Natural killer cell treated with Interleukin-12 subunit alpha and Interleukin-12 subunit beta and Interleukin-15 and Interleukin-18, amount 100 ng/mL, for 72 hours (primary cell): Measurements from ENCODE around the gene CTNNA2. TPM values are rescaled to one million over a fixed set of nuclear protein-coding genes. Genes with fewer than 3 reads are reported as not detected.

Experiments
- ATAC-seq, 2 donors: fragments of 150-1000 bp; cut with Tn5 transposase in 1 of 2; sonication (Bioruptor Pico), chemical (Tn5 transposase) in 1 of 2; 2 replicates each; pipeline ENCODE4 v1.10.0; 2021
- DNase-seq: peaks from one replicate; pipeline ENCODE4 v3.0.0; 2022; ENCODE audit warnings: low spot score
- H3K27ac Mint-ChIP-seq, 2 donors: 1 replicate in 1 of 2; 2 replicates in 1 of 2; pipeline ENCODE4 v1.8.0; 2022; ENCODE audit warnings: mixed read lengths in 2 of 2, mild to moderate bottlenecking in 1 of 2, moderate library complexity in 1 of 2
- H3K27me3 Mint-ChIP-seq, 2 donors: 1 replicate in 1 of 2; 2 replicates in 1 of 2; pipeline ENCODE4 v1.8.0; 2022; ENCODE audit warnings: mixed read lengths in 2 of 2
- H3K36me3 Mint-ChIP-seq: one replicate; pipeline ENCODE4 v1.8.0; 2022; ENCODE audit warnings: mixed read lengths
- H3K4me1 Mint-ChIP-seq, 2 donors: 1 replicate in 1 of 2; 2 replicates in 1 of 2; pipeline ENCODE4 v1.8.0; 2022; ENCODE audit warnings: low read depth in 2 of 2, mixed read lengths in 2 of 2, mild to moderate bottlenecking in 1 of 2
- H3K4me3 Mint-ChIP-seq: one replicate; pipeline ENCODE4 v1.8.0; 2022; ENCODE audit warnings: mixed read lengths
- H3K9me3 Mint-ChIP-seq: 2 replicates; pipeline ENCODE4 v1.8.0; 2022; ENCODE audit warnings: mixed read lengths
- total RNA-seq, 2 donors: library from RNA; stranded (reverse); gene quantifications; one replicate each; pipeline ENCODE4 v1.2.3, GENCODE V29; 2022

CTNNA2 gene
- total RNA-seq, 2 donors from 2014 or later: not detected

DNA sequence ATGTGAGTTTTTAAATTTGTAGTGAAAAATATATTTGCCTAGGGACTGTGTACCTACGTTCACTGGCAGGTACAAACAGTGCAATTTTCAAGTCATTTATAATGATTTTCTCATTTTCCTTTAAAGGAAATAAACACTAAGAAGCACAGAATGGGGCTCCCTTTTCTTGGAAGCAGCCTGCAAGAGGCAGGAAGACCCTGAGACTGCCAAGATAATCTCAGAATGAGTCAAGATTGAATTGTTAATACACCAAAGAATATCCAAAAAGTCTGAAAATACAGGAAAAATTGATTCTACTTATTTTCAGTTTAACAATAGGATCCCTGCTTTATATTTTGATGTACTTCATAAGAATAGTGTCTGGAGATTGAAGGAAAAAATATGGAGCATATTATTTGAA is 331.2 kb downstream of the CTNNA2 start:
- H3K9me3 Mint-ChIP-seq: peaks cover 3% of the 10 kb centered on the region
- DNase-seq: no peak
- H3K36me3 Mint-ChIP-seq: no peaks in the 10 kb centered on the region

DNA sequence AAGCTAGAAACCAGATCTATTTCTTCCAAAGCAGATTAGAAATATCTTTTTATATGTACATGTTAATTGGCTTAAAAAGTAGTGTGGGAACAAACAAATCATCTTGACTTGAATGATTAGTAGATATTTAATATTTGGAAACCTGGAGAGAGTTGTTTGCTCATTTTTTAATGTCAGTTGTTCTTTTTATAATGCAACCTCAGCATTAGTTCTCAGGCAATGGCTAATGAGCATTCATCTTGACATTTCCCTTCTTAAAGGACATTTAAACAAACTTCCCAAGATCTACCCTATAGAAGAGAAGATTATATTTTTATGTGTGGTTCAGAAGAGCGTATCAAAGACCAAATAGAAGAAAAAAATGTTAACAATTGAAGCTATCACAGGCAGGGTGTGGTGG is 334.0 kb downstream of the CTNNA2 start:
- no peak overlapping the region for H3K4me3 Mint-ChIP-seq
- H3K9me3 Mint-ChIP-seq: no peaks in the 10 kb centered on the region
- H3K27ac Mint-ChIP-seq: no peak overlapping the region
- no peaks in the 10 kb centered on the region for H3K4me1 Mint-ChIP-seq
- DNase-seq: no peak
- H3K27me3 Mint-ChIP-seq: no peaks in the 10 kb centered on the region
- no peaks in the 10 kb centered on the region for H3K36me3 Mint-ChIP-seq
- no peak for ATAC-seq

More for the DNA sequence above, 331.2 kb downstream of the CTNNA2 start:
- Mint-ChIP-seq H3K27me3 (no peaks in the 10 kb centered on the region), H3K4me3 (no peak overlapping the region), H3K4me1 (no peaks in the 10 kb centered on the region), H3K27ac (no peak overlapping the region)
- no peak for ATAC-seq

GRCh38 chr2:79849241-79849640 is 336.4 kb downstream of the CTNNA2 start:
- H3K9me3 Mint-ChIP-seq: peaks cover 1% of the 10 kb centered on the region
- H3K27me3 Mint-ChIP-seq: no peaks in the 10 kb centered on the region
- ATAC-seq: no peak
- DNase-seq: no peak
- no peaks in the 10 kb centered on the region for H3K4me1 Mint-ChIP-seq
- H3K36me3 Mint-ChIP-seq: no peaks in the 10 kb centered on the region
- no peak overlapping the region for H3K4me3 Mint-ChIP-seq
- no peak overlapping the region for H3K27ac Mint-ChIP-seq

GRCh38 chr2:79849949-79850348 is 337.1 kb downstream of the CTNNA2 start:
- Mint-ChIP-seq H3K9me3 (peaks cover 5% of the 10 kb centered on the region), H3K4me3 (no peak overlapping the region), H3K27ac (no peak overlapping the region), H3K27me3 (no peaks in the 10 kb centered on the region), H3K36me3 (no peaks in the 10 kb centered on the region), H3K4me1 (no peaks in the 10 kb centered on the region)
- DNase-seq: no peak
- no peak for ATAC-seq

- Mint-ChIP-seq H3K36me3 (no peaks in the 10 kb centered on the region), H3K4me3 (no peak overlapping the region), H3K27me3 (no peaks in the 10 kb centered on the region), H3K27ac (no peak overlapping the region), H3K9me3 (peaks cover 8% of the 10 kb centered on the region), H3K4me1 (no peaks in the 10 kb centered on the region)
- ATAC-seq (no peak), DNase-seq (no peak)
Measured at GRCh38 chr2:79850912-79851311, 338.1 kb downstream of the CTNNA2 start.

DNA sequence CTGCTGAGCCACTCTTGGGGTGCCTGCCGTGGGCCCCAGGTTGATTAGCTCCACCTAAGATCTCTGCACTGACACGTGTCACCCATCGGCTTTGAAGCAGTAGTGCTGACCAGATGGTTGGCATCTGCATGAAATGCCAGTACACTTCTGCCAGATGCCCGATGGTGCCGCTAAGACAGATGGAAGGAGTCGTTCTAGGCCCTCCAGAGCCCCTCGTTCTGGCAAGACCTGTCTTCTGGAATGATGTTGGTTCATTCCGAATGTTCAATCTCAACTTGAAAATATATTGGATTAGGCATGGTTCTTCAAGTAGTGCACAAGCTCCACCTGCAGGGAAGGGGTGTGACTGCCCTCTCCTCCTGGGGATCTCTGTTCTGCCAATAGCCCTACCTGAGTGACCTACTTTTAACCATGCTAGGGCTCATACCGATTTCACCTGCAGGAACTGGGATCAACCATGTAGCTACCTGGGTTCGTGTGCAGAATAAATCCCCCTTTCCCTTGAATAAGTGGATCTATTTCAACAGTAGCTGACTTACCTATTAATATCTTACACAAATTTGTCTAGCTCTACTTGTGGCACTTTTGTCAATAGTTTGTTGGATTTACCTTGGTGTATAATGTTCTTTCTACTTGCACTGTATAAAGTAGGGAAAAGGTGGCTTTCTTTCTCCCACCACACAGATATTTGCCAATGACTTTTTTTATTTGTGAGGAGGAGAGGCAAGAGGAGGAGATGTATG is 342.6 kb downstream of the CTNNA2 start:
- H3K27me3 Mint-ChIP-seq: no peaks in the 10 kb centered on the region

GRCh38 chr2:79857888-79858287 is 345.0 kb downstream of the CTNNA2 start:
- no peaks in the 10 kb centered on the region for H3K4me1 Mint-ChIP-seq
- DNase-seq (no peak), ATAC-seq (no peak)
- no peak overlapping the region for H3K27ac Mint-ChIP-seq
- H3K9me3 Mint-ChIP-seq: peaks cover 19% of the 10 kb centered on the region
- no peaks in the 10 kb centered on the region for H3K36me3 Mint-ChIP-seq
- no peak overlapping the region for H3K4me3 Mint-ChIP-seq
- no peaks in the 10 kb centered on the region for H3K27me3 Mint-ChIP-seq

More for the DNA sequence above, 342.6 kb downstream of the CTNNA2 start:
- Mint-ChIP-seq H3K36me3 (no peaks in the 10 kb centered on the region), H3K9me3 (peaks cover 19% of the 10 kb centered on the region), H3K4me3 (no peak overlapping the region), H3K27ac (no peak overlapping the region), H3K4me1 (no peaks in the 10 kb centered on the region)
- DNase-seq: no peak
- no peak for ATAC-seq

DNA sequence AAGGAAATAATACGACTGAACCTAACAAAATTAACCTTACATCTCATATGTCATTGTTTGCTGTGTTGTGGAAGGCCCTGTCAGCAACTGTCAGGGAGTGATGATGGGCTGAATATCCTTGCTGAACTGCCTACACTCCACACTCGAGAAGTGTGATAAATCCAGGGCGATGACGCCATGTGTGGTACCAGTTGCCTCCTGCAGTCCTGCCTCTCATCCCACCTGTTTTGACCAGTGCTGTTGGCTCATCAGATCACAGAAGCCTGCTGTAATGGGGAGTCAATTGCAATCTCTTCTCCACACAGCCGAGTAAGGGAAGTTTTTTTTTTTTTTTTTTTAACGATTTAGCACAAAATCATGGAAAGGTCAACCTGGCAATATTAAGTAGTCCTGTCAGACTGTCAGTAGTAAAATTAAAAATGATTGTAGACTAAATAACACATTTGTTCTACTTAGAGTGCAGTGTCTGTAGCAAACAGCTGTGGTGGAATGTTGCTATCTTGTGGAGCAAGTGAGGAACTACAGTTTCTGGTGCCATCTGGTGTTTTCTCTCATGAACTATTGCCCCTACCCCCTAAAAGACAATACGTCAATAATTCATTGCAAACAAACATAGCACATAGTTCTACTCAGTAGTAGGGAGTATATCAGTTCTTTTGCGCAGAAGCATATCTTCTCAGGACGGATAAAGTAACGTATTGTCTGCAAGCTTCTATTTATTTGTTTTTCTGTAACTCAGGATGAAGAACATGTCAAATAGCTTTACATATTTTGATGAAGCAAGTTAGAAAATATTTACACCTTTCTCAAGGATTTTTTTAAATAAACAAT is 347.6 kb downstream of the CTNNA2 start:
- peaks cover 13% of the 10 kb centered on the region for H3K9me3 Mint-ChIP-seq
- DNase-seq (no peak), ATAC-seq (no peak)
- no peak overlapping the region for H3K27ac Mint-ChIP-seq
- no peaks in the 10 kb centered on the region for H3K4me1 Mint-ChIP-seq
- H3K36me3 Mint-ChIP-seq: no peaks in the 10 kb centered on the region
- H3K4me3 Mint-ChIP-seq: no peak overlapping the region
- H3K27me3 Mint-ChIP-seq: no peaks in the 10 kb centered on the region

DNA sequence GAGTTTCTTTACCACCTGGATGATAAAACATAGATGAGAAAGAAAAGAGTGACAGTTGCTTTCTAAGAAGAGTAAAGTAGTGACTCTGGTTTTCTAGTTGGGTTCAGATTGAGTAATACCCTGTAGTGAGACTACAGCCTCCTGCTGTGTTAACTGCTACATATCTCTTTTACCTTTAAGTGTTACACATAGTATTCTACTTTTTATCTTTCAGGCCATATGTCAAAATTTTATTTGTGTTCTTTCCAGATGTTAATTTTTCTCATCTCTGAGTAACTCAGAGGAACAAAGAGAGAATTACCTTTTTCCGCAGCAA is 348.2 kb downstream of the CTNNA2 start:
- Mint-ChIP-seq H3K9me3 (peaks cover 13% of the 10 kb centered on the region), H3K4me3 (no peak overlapping the region), H3K27ac (no peak overlapping the region), H3K4me1 (no peaks in the 10 kb centered on the region), H3K36me3 (no peaks in the 10 kb centered on the region), H3K27me3 (no peaks in the 10 kb centered on the region)
- DNase-seq (no peak), ATAC-seq (no peak)

GRCh38 chr2:79862756-79863155 is 349.9 kb downstream of the CTNNA2 start:
- H3K27me3 Mint-ChIP-seq: no peaks in the 10 kb centered on the region
- H3K4me3 Mint-ChIP-seq: no peak overlapping the region
- ATAC-seq (no peak), DNase-seq (no peak)
- H3K36me3 Mint-ChIP-seq: no peaks in the 10 kb centered on the region
- H3K4me1 Mint-ChIP-seq: no peaks in the 10 kb centered on the region
- H3K9me3 Mint-ChIP-seq: peaks cover 11% of the 10 kb centered on the region
- H3K27ac Mint-ChIP-seq: no peak overlapping the region

- DNase-seq (no peak), ATAC-seq (no peak)
- H3K4me1 Mint-ChIP-seq: no peaks in the 10 kb centered on the region
- no peaks in the 10 kb centered on the region for H3K9me3 Mint-ChIP-seq
- H3K36me3 Mint-ChIP-seq: peaks cover 4% of the 10 kb centered on the region
- no peak overlapping the region for H3K4me3 Mint-ChIP-seq
- H3K27ac Mint-ChIP-seq: no peak overlapping the region
- H3K27me3 Mint-ChIP-seq: no peaks in the 10 kb centered on the region
Measured at GRCh38 chr2:79872656-79873055, 359.8 kb downstream of the CTNNA2 start.

- Mint-ChIP-seq H3K9me3 (peaks cover 7% of the 10 kb centered on the region), H3K27me3 (no peaks in the 10 kb centered on the region), H3K27ac (no peak overlapping the region), H3K4me3 (no peak overlapping the region), H3K4me1 (no peaks in the 10 kb centered on the region), H3K36me3 (peaks cover 4% of the 10 kb centered on the region)
- DNase-seq (no peak), ATAC-seq (no peak)
Measured at GRCh38 chr2:79874015-79874414, 361.2 kb downstream of the CTNNA2 start.

- Mint-ChIP-seq H3K36me3 (peaks cover 4% of the 10 kb centered on the region), H3K4me3 (no peak overlapping the region), H3K27ac (no peak overlapping the region), H3K4me1 (no peaks in the 10 kb centered on the region), H3K9me3 (peaks cover 10% of the 10 kb centered on the region), H3K27me3 (no peaks in the 10 kb centered on the region)
- ATAC-seq (no peak), DNase-seq (no peak)
Measured at GRCh38 chr2:79876430-79876829, 363.6 kb downstream of the CTNNA2 start.

DNA sequence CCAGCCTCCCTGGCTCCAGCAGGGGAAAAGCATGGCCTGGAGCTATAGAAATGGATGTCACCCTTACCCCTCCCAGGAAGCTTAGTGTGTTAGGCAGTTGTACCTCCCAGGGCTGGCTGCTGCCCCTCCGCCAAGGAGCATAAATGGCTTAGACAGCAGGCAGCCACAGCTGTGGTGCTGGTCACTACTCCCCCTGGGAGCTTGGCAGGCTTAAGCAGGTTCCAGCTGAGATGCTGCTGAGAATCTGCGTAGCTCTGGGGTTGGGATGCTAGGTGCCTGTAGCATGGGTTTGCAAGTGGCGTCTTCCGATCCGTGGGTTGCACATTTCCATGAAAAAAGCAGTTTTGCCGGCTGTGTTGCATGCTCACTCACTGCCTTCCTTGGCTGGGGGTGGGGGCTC is 369.7 kb downstream of the CTNNA2 start:
- H3K4me1 Mint-ChIP-seq: no peaks in the 10 kb centered on the region
- no peak overlapping the region for H3K4me3 Mint-ChIP-seq
- DNase-seq (no peak), ATAC-seq (no peak)
- H3K9me3 Mint-ChIP-seq: peaks cover 14% of the 10 kb centered on the region
- H3K27me3 Mint-ChIP-seq: no peaks in the 10 kb centered on the region
- H3K27ac Mint-ChIP-seq: no peak overlapping the region
- H3K36me3 Mint-ChIP-seq: no peaks in the 10 kb centered on the region
